Measurements from ENCODE around the gene SPAG16.

- TF ChIP-seq RARB (CRISPR knock-in tag; IDR thresholded peaks at IDR 0.05), result no peak
- TF ChIP-seq PATZ1 (CRISPR knock-in tag; IDR thresholded peaks at IDR 0.05; ENCODE audit: borderline replicate concordance), result no peak
- no peak for TF ChIP-seq ZFP30 (CRISPR knock-in tag; IDR thresholded peaks at IDR 0.05)
- TF ChIP-seq CREB5 (CRISPR knock-in tag; IDR thresholded peaks at IDR 0.05; ENCODE audit: low read depth), result no peak
- no peak for TF ChIP-seq ESRRG (CRISPR knock-in tag; IDR thresholded peaks at IDR 0.05)
- no peak for TF ChIP-seq ZNF70 (CRISPR knock-in tag; IDR thresholded peaks at IDR 0.05)
- TF ChIP-seq ZC3H10 (CRISPR knock-in tag; IDR thresholded peaks at IDR 0.05), result no peak
- TF ChIP-seq BACH2 (CRISPR knock-in tag; IDR thresholded peaks at IDR 0.05; ENCODE audit: borderline replicate concordance), result no peak
- no peak for TF ChIP-seq POU6F1 (CRISPR knock-in tag; IDR thresholded peaks at IDR 0.05; ENCODE audit: borderline replicate concordance, low read depth)
Observed at GRCh38 chr2:213353419-213353818, 69.2 kb downstream of the SPAG16 start.
